Mesenteric fat pad (tissue), 1 donor: ENCODE data around the gene PINK1. TPM values are rescaled to one million over a fixed set of nuclear protein-coding genes. Genes with fewer than 3 reads are reported as not detected.

ENCODE experiments used
- DNase-seq: peaks from one replicate; pipeline ENCODE4 v3.0.0-alpha.2; 2020; ENCODE audit warnings: low spot score
- total RNA-seq: library from RNA; stranded (reverse); fragmentation: NEBNext Ultra II Directional; extraction: Animal tissue kit (Norgen Biotek cat#: 25700); gene quantifications from one replicate; pipeline ENCODE4 v1.2.1, GENCODE V29; 2021
- donor health status: DM: yes; HTN: yes; CAD: no.

The PINK1 gene
- total RNA-seq, 1 donor from 2014 or later, result 87.6 TPM

DNA sequence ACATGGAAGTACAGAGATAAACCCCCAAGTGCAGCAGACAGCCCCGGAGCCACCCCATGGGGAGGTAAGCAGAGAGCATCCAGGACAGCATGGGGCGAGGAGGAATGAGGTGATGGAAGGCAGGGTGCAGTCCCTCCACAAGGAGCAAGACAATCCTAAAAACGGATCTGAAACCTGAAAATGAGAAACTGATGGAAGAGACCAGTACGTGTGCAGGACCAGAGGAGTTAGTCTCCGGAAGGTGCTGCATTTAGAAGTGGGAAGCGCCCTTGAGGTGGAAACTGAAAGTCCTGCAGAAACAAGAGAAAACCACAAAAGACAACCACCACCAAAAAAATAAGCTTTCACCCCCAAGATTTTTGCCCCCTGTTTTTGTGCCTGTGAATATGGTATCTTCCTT is 45.3 kb downstream of the PINK1 start:
- no peak for DNase-seq

DNA sequence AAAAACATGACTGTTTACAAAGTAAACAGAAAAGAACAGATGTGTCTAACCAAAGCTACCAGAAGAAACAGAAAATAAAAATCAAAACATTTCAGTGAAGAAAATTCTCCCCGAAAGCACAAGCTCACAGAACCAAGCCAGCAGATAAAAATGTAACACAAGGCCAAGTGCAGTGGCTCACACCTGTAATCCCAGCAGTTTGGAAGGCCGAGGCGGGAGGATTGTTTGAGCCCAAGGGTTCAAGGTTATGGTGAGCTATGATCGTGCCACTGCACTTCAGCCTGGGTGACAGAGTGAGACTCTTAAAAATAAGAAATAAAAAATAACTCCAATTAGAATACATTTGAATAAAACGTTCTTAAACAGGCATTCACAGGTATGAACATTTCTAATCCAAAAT is 47.0 kb downstream of the PINK1 start:
- no peak for DNase-seq

DNA sequence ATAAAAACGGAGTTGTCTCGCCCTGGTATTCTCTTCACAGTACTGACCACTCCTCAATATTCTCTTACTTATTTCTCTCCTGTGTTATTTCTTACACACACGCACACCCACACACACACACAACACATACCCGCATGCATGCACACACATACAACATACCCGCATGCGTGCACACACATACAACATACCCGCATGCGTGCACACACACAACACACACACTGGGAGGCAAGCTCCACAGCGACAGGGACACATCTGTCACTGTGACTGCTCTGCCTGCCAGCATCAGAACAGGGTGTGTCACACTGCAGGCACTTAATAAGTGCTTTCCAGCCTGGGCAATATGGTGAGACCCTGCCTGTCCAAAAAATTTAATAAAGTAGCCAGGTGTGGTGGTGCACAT is 48.7 kb downstream of the PINK1 start:
- DNase-seq, result no peak

DNA sequence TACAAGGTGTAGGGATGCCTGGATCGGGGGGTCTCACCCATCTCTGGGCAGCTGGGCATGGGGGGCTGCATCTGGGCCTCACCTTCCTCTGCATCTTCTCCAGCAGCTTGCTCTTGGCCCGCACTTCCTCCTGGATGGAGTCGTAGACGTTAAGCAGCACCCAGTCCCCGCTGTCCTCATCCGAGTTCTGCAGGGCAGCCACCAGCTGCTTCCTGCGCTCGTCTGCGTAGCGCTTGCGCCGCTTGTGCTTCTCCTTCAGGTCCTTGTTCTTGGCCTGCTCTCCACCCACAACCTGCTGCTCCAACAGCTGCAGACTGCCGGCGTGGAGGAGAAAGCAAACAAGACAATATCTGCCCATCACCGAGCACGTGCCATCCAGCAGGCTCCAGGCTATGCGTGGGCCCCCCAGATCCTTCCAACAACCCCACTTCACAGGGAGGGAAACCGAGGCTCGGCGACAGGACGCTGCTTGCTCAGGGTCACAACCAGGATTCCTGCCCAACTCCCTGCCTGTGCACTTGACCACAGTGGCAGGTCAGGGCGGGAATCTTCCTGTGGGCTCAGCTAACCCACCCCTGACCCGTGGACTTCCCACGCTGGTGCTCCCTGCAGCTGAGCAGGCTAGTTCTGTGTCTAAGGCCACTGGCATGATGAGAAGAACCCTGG is 49.4 kb downstream of the PINK1 start:
- DNase-seq, result no peak

DNA sequence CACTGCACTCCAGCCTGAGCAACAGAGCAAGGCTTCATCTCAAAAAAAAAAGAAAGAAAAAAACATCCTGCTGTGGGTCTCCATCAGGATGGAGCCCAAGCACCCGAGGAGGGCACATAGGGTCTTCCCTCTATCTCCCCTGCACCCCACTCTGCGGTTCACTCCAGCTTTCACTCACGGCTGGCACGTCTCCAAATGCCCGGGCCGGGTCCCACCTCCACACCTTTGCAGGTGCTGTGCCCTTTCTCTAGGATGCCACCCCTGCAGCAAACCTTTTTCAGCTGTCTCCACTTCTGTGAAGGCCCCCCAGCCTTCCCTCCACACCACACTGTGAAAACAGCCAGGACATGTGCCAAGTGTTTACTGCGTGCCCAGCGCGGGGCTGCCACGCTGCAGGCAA is 50.4 kb downstream of the PINK1 start:
- no peak for DNase-seq

DNA sequence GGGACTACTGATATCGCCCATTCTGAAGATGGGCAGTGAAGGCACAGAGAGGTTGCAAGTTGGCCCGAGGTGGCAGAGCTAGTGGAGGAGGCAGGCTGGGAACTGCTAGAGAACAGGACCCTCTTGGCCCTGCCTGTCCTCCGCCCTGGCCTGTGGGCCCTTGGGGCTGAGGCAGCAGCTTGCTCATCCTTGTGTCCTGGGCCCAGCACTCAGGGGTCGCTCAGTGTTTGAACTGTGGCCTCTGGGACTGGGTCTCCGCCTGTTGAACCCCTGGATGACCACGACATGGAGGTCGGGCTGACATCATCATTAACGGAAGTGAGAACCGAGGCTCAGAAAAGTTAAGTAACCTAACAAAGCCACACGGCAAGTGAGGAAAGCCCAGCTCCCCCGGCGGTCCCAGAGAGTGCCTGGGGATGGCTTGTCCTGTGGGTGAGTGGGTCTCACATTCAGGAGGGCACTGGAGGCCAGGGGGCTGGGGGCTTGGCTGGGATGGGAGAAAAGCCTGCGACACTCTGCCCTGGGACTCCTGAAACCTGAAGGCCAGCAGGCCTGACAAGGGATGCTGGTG is 50.9 kb downstream of the PINK1 start:
- DNase-seq, result no peak

DNA sequence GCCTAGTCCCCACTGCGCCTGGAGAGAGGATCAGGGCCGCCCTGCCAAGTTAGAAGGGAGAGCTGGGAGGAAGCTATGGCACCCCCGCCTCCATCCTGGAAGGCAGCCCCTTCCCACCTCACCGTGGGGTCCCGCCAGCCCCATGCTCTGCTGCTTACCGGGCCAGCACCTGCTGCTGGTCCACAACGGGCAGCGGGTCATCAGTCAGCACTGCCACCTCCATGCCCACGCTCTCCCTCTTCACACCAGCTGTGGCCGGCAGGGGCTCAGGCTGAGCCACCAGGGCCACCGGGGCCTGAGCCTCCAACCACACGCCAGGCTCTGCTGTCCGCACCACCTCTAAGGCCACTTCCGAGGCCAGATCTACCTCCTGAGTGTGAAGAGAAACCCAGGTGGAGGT is 51.4 kb downstream of the PINK1 start:
- DNase-seq, result no peak

DNA sequence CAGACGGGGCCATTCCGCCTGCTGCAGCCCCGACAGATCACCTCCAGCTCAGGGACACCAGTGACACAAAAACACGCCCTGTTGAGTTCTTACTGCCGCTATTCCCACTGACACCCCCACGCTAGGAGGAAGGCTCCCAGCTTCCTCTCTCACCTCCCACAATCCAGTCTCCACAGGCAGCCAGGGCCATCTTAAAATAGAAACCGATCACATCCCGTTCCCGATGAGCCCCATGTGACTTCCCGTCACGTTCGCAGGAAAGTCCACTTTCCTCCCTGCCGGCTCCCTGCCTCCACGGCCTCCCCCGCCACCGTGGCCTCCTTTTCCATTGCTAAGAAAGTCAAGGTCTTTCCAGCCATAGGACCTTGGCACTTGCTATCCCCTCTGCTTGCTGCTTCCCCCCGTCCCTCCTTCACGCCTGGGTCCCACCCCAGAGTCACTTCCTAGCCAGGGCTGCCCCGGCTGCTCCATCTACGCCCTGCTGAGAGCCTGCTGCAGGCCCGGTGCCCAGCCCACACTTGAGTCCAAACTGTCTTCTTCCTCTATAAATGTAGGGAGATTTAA is 51.9 kb downstream of the PINK1 start:
- DNase-seq, result no peak

DNA sequence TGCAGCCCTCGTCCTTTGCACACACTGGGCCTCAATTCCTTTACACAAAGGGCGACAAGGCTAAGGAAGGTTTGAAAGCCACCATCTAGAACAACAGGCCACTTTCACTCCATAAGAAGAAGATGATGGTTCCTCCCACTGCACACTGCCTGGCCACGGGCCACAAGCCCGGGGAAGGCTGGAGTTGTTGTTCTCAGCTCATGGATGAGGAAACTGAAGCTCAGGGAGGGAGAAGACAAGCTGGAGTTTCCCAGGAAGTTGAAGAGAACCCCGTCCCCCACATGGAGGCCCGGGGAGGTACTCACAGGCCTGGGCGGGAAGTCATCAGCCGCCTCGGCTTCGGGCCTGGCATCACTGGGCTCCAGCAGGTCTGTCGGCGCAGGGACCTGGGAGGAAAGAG is 52.5 kb downstream of the PINK1 start:
- DNase-seq, result no peak

DNA sequence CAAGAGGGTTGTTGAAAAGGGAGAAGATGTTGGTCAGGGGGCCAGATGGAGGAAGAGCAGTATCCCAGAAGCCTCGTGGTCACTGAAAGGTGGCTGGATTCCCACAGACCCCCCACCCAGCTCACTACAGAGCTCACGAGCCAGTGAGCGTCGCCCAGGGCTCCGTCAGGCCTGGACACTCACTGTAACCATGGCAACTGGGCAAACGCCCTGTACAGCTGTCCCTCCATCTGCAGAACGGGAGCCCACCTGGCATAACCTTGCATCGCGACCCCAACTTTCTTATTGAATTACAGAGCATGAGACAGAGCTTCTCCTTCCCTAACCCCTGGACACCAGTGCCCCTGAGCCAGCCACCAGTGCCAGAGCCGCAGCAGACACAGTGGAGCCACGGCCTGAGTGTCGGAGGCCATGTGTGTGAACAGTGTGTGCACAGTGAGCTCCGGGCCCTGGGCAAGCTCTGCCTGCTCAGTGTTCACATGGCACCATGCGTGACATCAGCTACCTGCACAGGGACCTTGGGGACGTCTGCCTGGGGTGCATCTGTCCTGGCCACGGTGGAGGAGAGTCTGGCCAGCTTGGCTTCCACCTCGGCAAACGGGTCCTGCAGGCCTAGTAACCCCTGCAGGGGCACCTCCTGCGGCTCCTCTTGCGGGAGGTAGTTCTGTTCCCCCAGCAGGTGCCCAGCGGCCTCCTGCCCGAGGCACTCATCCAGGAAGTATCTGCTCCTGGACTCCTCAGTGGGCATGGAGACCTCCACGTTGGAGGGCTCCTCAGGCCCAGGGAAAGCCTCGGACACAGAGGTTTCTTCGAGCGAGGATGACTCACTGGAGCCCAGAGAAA is 53.8 kb downstream of the PINK1 start:
- DNase-seq, result no peak

DNA sequence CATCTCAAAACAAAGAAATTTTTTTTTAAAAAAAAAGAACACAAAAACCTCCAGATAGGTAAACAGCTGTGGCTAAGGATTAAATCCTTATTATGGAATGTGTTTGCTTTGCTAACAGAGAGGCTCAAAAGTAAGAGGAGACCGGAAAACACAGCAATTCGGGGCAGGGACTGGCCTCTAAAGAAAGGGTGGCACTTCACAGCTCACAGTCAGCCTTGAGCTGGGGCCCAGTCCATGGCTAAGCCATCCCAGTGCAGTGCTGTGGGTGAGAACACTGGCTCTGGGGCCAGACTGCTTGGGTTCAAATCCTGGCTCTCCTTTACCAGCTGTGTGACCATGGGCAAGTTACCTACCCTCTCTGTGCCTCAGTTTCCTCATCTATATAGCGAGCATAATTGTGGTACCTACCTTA is 56.4 kb downstream of the PINK1 start:
- no peak for DNase-seq

DNA sequence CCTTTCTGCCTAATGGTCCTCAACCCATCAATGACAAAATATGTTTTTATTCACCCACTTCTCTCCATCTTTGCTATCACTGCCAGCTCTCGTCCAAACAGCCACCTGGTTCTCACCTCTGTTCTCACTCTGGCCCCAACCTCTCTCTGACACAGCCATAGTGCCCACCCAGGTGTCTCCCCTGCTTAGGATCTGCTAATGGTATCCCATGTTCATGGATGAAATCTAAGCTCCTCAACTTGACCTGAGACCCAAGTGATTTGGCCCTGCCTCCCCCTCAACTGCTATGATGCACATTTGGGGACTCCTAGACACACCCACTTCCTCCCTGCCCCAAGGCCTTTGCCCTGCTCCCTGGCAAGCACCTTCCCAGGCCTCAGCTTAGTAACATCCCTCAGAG is 58.6 kb downstream of the PINK1 start:
- DNase-seq, result no peak

DNA sequence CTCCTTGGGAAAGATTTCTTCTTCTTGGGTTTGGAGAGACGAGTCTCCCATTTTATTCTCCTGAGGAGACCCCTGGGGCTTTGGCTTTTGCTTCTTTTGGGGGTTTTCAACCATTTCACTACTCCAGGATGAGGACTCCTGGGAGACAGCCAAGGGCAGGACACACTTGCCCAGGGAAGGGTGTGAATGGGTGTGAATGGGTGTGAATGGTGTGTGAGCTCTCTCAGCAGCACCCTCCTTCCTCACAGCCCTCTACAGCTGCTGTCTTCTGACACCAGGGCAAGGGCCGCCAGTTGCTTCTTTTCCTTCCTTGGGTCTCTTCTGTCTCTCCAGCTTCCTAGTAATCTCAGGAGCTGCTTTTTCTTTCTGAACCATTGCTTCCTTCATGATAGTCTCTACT is 60.4 kb downstream of the PINK1 start:
- no peak for DNase-seq

DNA sequence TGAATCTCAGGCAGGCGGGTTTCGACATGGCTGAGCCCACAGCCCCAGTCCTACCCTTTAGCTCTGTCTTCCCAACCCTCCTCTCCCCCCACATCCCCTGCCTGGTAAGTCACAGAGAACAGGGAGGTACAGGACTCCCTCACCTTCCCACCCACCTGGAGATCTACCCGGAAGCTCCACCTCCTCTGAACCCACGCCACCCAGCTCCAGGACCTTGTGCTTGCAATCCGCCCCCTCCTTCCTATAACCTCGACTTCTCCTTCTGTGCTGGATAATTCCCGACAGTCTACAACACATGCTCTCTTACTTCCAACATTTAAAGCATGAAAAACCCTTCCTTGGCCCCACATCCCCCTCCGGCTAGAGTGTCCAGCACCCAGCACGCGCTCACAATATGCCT is 62.3 kb downstream of the PINK1 start:
- no peak for DNase-seq

DNA sequence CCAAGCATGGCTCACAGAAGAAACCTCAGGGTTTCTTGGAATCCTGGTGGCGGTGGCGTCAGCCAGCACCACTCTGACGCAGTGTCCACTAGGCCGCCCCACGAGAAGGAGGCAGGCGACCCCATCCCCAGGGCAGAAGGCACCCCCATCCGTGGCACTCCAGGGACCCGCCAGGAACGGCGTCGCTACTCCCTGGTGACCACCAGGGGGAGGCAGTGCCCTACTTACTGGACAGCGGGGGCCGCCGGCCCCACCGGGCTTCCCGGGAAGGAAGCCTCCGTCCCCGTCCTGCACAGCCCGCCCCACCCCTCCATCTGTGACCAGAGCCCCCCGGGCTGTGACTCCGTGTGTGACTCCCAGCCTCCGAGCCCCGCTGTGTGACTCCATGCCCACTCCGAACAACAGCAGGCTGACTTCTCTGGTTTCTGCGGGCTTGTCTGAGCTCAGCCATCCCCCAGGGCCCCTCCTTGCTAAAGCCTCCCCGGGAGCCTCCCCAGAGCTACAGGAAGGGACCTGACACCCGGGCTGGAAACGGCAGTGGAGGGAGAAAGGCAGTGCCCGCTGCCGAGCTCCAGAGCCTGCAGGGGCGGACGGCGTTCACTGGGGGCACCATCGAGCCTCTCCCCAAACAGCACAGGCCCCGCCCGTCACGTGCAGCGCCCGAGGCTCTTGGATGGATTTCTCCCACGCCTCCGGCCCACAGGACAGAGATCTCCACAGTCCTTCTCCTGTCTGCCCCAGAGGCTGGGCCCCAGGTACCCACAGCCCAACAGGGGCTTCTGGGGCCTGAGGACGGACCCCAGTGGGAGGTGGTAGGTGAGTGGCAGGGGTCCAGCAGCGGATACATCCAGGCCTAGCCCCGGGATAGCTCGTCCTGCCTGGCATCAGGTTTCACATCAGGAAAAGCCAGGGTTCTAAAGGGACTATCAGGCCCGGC is 63.4 kb downstream of the PINK1 start:
- peak; percentile 94 for DNase-seq

DNA sequence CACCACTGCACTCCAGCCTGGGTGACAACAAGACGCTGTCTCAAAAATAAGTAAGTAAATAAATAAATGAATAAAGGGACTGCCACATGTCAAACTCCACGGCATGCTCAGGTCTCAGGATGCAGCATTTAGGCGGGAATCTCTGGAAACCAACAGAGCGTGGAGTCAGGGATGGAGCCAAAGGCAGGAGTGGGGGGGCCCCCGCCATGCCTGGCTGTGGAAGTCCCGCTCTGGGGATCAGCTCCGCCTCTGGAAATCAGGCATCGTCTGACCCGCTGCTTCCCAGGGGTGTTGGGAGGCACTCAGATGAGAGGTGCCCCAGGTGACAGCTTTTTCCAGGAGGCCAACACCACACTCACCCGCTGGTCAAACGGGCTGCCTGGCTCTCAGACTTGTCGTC is 64.3 kb downstream of the PINK1 start:
- DNase-seq, result no peak

DNA sequence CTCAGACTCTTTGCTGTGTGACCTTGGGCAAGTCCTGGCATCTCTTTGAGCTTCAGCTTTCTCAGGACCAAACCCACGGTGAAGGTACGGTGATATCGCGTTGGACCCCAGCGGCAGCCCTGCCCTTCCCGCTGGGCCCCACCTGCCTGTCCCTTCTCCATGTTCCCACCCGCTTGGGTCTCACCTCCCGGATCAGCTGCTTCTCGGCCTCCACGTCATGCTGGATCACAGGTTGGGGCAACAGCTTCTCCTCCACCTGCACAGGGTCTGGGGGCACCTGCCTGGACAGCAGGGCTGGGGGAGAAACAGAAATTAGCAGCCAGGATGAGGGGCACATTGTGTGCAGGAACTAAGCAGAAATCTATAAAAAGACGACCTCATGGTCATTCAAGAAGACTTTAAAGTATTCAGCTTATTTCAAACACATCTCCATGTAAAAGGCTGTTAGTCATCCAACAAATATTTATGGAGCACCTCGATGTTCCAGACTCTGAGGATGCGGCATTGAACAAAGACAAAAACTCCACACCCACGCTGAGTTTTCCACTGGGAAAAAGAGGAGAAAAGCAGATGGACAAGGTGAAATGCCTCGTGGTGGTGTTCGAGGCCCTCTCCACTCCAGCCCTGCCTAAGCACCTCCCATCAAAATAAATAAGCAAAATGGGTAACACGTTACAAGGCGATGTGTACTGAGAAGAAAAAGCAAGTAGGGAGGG is 65.1 kb downstream of the PINK1 start:
- DNase-seq, result no peak

DNA sequence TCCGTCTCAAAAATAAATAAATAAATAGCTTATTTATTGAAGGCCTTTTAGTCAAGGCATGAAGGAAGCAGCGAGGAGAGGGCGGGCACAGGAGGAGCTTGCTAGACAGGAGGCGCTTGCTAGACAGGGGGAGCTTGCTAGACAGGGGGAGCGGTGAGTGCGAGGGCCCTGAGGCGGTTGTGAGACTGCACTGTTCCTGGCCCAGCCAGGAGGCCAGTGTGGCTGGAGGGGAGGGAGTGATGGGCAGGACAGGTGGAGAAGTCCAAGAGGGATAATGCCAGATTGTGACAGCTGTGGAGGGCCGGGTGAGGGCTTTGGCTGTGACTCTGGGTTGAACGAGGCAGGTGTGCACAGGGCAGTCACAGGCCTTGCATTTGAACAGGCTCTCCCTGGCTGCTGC is 66.3 kb downstream of the PINK1 start:
- no peak for DNase-seq

DNA sequence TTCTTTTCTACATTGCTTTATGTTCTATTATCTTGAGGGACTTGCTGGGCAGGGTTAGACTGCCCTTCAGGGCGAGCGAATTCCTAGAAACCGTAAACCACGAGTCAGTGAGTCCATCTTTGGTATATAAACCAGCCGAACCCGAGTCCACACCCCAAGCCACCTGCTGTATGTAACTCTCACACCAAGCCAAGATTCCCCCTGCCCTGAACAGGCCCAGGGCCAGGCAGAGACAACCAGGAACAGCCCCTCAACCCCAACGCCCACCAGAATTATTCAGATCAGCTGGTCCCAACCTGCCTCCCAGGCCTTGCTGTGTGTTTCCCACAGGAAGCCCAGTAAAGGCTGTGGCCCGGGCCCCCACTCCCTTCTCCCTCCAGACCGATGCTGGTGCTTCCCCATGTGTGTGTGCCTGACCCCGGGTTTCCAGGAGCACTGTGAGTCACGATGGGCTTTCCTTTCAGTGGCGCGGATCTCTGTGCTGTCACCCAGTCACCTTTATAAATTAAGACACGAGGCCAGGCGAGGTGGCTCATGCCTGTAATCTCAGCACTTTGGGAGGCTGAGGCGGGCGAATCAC is 67.5 kb downstream of the PINK1 start:
- no peak for DNase-seq
